ENCODE data around the gene RIMS1. TPM values are rescaled to one million over a fixed set of nuclear protein-coding genes. Genes with fewer than 3 reads are reported as not detected.

RIMS1 gene
- total and polyA plus RNA-seq, 2 donors (not counting 1 experiment from before 2014, with no cell fraction given), result not detected

- CTCF ChIA-PET, result interaction anchor here (0.7 kb wide), 1 partner anchor 738 kb away, joined by 3 read pairs; no protein-coding TSS in a partner anchor
- H3K27ac Mint-ChIP-seq, result no peak overlapping the region
These were observed 490.4 kb downstream of the RIMS1 start for GRCh38 chr6:72376736-72377135.

GRCh38 chr6:72381076-72381475, 494.7 kb downstream of the RIMS1 start:
- ATAC-seq (ENCODE audit: low read depth) (no peak), DNase-seq (no peak)
- Histone ChIP-seq H4K20me1 (ENCODE audit: control insufficient read depth, insufficient read depth, low read length, poor library complexity, severe bottlenecking) (no peaks in the 10 kb centered on the region), H2AFZ (ENCODE audit: insufficient read depth, low read depth, low read length, poor library complexity, severe bottlenecking) (no peak overlapping the region), H3K9me3 (ENCODE audit: control extremely low read depth in 1 of 3, control insufficient read depth in 2 of 3, insufficient read depth in 1 of 3, low read length in 2 of 3) (no peaks in the 10 kb centered on the region), H3K36me3 (replicated peaks in 1 of 2; ENCODE audit: control extremely low read depth in 1 of 2, control insufficient read depth in 1 of 2, extremely low read depth in 1 of 2, insufficient read depth in 2 of 2, low read length in 1 of 2) (no peaks in the 10 kb centered on the region), H3K27ac (ENCODE audit: low read length in 2 of 2) (no peak overlapping the region), H3K4me3 (ENCODE audit: control extremely low read depth in 1 of 5, extremely low read depth in 1 of 5, insufficient read depth in 1 of 5, low read depth in 2 of 5, low read length in 4 of 5) (no peak overlapping the region), H3K9ac (ENCODE audit: low read length) (no peak overlapping the region), H3K79me2 (ENCODE audit: control insufficient read depth, insufficient read depth, low read length) (no peaks in the 10 kb centered on the region), H3K27me3 (replicated peaks in 1 of 4; ENCODE audit: control extremely low read depth in 1 of 4, control insufficient read depth in 3 of 4, insufficient read depth in 4 of 4, low read length in 3 of 4) (no peaks in the 10 kb centered on the region), H3K4me1 (ENCODE audit: control insufficient read depth in 2 of 2, insufficient read depth in 2 of 2, low read length in 2 of 2) (peaks cover 23 to 29% of the 10 kb centered on the region in 2 donors), H3K4me2 (replicated peaks; ENCODE audit: low read depth, low read length, poor library complexity, severe bottlenecking) (no peak overlapping the region)
- H3K27ac Mint-ChIP-seq, result no peak overlapping the region
- no peaks in the 10 kb centered on the region for H3K27me3 Mint-ChIP-seq
- intact Hi-C loops (cut with micrococcal nuclease), result no loop called here
- TF ChIP-seq EZH2 (IDR thresholded peaks at IDR 0.05; ENCODE audit: borderline replicate concordance, insufficient read depth, low read depth, low read length, poor library complexity, severe bottlenecking), result no peak
- TF ChIP-seq CTCF (IDR thresholded peaks at IDR 0.05), result no peak
- H3K4me3 Mint-ChIP-seq, result no peak overlapping the region
- WGBS (ENCODE audit: insufficient coverage), result 100% methylated on average over 3 of the region's 6 CpGs
- POLR2A ChIA-PET, result no interaction called here
- no peaks in the 10 kb centered on the region for H3K9me3 Mint-ChIP-seq (ENCODE audit: insufficient read depth)
- peaks cover 30% of the 10 kb centered on the region for H3K4me1 Mint-ChIP-seq
- CTCF ChIA-PET, result interaction anchor here (0.7 to 1.6 kb wide), 3 partner anchors 8 to 31 kb away, joined by 3 to 6 read pairs (median 3); no protein-coding TSS in a partner anchor

More at GRCh38 chr6:72376736-72377135, 490.4 kb downstream of the RIMS1 start:
- DNase-seq (no peak), ATAC-seq (ENCODE audit: low read depth) (no peak)
- no CpG with 5 or more reads among the region's 2 CpGs for WGBS (ENCODE audit: insufficient coverage)
- Histone ChIP-seq H3K9ac (ENCODE audit: low read length) (no peak overlapping the region), H3K27ac (ENCODE audit: low read length in 2 of 2) (no peak overlapping the region), H3K4me3 (ENCODE audit: control extremely low read depth in 1 of 5, extremely low read depth in 1 of 5, insufficient read depth in 1 of 5, low read depth in 2 of 5, low read length in 4 of 5) (no peak overlapping the region), H3K79me2 (ENCODE audit: control insufficient read depth, insufficient read depth, low read length) (no peaks in the 10 kb centered on the region), H3K9me3 (ENCODE audit: control extremely low read depth in 1 of 3, control insufficient read depth in 2 of 3, insufficient read depth in 1 of 3, low read length in 2 of 3) (no peaks in the 10 kb centered on the region), H4K20me1 (ENCODE audit: control insufficient read depth, insufficient read depth, low read length, poor library complexity, severe bottlenecking) (no peaks in the 10 kb centered on the region), H3K4me2 (replicated peaks; ENCODE audit: low read depth, low read length, poor library complexity, severe bottlenecking) (no peak overlapping the region), H2AFZ (ENCODE audit: insufficient read depth, low read depth, low read length, poor library complexity, severe bottlenecking) (no peak overlapping the region), H3K4me1 (ENCODE audit: control insufficient read depth in 2 of 2, insufficient read depth in 2 of 2, low read length in 2 of 2) (peaks cover 0 to under 1% of the 10 kb centered on the region in 2 donors), H3K27me3 (replicated peaks in 1 of 4; ENCODE audit: control extremely low read depth in 1 of 4, control insufficient read depth in 3 of 4, insufficient read depth in 4 of 4, low read length in 3 of 4) (no peaks in the 10 kb centered on the region), H3K36me3 (replicated peaks in 1 of 2; ENCODE audit: control extremely low read depth in 1 of 2, control insufficient read depth in 1 of 2, extremely low read depth in 1 of 2, insufficient read depth in 2 of 2, low read length in 1 of 2) (no peaks in the 10 kb centered on the region)
- TF ChIP-seq CTCF (IDR thresholded peaks at IDR 0.05), result no peak
- TF ChIP-seq EZH2 (IDR thresholded peaks at IDR 0.05; ENCODE audit: borderline replicate concordance, insufficient read depth, low read depth, low read length, poor library complexity, severe bottlenecking), result no peak
- Mint-ChIP-seq H3K27me3 (no peaks in the 10 kb centered on the region), H3K4me1 (peaks cover 9% of the 10 kb centered on the region), H3K9me3 (ENCODE audit: insufficient read depth) (no peaks in the 10 kb centered on the region), H3K4me3 (no peak overlapping the region)
- POLR2A ChIA-PET, result no interaction called here
- intact Hi-C loops (cut with micrococcal nuclease), result no loop called here

Data from B cell (primary cell).